K562 (cell line): ENCODE results near the gene FTSJ3. TPM values are rescaled to one million over a fixed set of nuclear protein-coding genes. Genes with fewer than 3 reads are reported as not detected.

Experiments
- ATAC-seq: fragments of 200-7000 bp; cut with Tn5 transposase; 3 replicates; pipeline ENCODE4 v1.9.1; 2020; ENCODE audit warnings: moderate library complexity
- BruUV-seq: library from RNA; stranded (reverse); fragments of 400-500 nt; replicated peaks from 2 replicates; lab custom pipeline; 2021; lab: Mats Ljungman, UMichigan
- CTCF ChIA-PET: fragments of 300-600 bp; formaldehyde crosslinking; extraction: SDS; loops from one replicate; lab custom pipeline; 2021; ENCODE audit warnings: low intra/inter-chr PET ratio; lab: Yijun Ruan, JAX
- POLR2A ChIA-PET: fragments of 300-600, 350-650 bp; sonication (Branson Sonifier 250); formaldehyde crosslinking; extraction: SDS; loops from one replicate; lab custom pipeline; 2021; ENCODE audit warnings: antibody characterized with exemption, inconsistent platforms; lab: Yijun Ruan, JAX
- DNase-seq, 4 experiments: peaks; one replicate each; pipeline versions ENCODE4 v3.0.0 to v3.0.0-alpha.2; 2011 to 2018; ENCODE audit warnings: low spot score in 3 of 4, mixed read lengths in 3 of 4; ENCODE audit errors: extremely low read depth in 1 of 4
- FAIRE-seq: peaks from 2 replicates; lab custom pipeline; 2011; peaks lifted over from hg19 to GRCh38; lab: Jason Lieb, UNC
- H2AFZ ChIP-seq: 2 replicates; pipeline ENCODE4 v1.6.0; 2011; ENCODE audit warnings: low read depth, low read length, control low read depth, inconsistent platforms
- H3K27ac ChIP-seq: fragments of 200-600 bp; 3 replicates; pipeline ENCODE4 v1.8.0; 2011; ENCODE audit warnings: low read depth, mild to moderate bottlenecking, control low read depth, inconsistent platforms, low read length, moderate library complexity, mixed read lengths; ENCODE audit errors: extremely low read depth
- H3K27me3 ChIP-seq, 2 experiments: fragments of 300-600 bp in 1 of 2; 2 replicates in 1 of 2; 3 replicates in 1 of 2; pipeline versions ENCODE4 v1.6.0 to v1.8.0; 2011; ENCODE audit warnings: inconsistent platforms in 2 of 2, low read length in 2 of 2, mild to moderate bottlenecking in 1 of 2, mixed read lengths in 1 of 2, moderate library complexity in 1 of 2; ENCODE audit not compliant: control insufficient read depth in 2 of 2, insufficient read depth in 2 of 2
- H3K36me3 ChIP-seq: fragments of 300-600 bp; 3 replicates; pipeline ENCODE4 v1.8.0; 2011; ENCODE audit warnings: mild to moderate bottlenecking, low read length, inconsistent platforms; ENCODE audit not compliant: control insufficient read depth, insufficient read depth
- H3K4me1 ChIP-seq, 2 experiments: fragments of 200-600 bp in 1 of 2; replicated peaks in 1 of 2; 2 replicates in 1 of 2; 3 replicates in 1 of 2; pipeline versions ENCODE4 v1.5.1 to v1.8.0; 2011; ENCODE audit warnings: inconsistent platforms in 2 of 2, low read length in 2 of 2, mild to moderate bottlenecking in 1 of 2, mixed read lengths in 1 of 2, moderate library complexity in 1 of 2; ENCODE audit not compliant: control insufficient read depth in 2 of 2, insufficient read depth in 2 of 2
- H3K4me2 ChIP-seq: 2 replicates; pipeline ENCODE4 v1.6.1; 2011; ENCODE audit warnings: low read length, control low read depth, inconsistent platforms, mixed read lengths; ENCODE audit not compliant: insufficient read depth
- H3K4me3 ChIP-seq: fragments of 200-600 bp; sonication (generic), shearing (Covaris generic); 2 replicates; pipeline ENCODE4 v1.5.1; 2016; ENCODE audit warnings: control low read depth, inconsistent platforms
- H3K79me2 ChIP-seq: fragments of 200-600 bp; 3 replicates; pipeline ENCODE4 v1.8.0; 2011; ENCODE audit warnings: low read length, inconsistent platforms; ENCODE audit not compliant: control insufficient read depth, insufficient read depth
- H3K9ac ChIP-seq, 2 experiments: 2 replicates each; pipeline versions ENCODE4 v1.6.0 to v1.6.1; 2011; ENCODE audit warnings: low read depth in 2 of 2, low read length in 2 of 2, control low read depth in 1 of 2, inconsistent platforms in 1 of 2, mild to moderate bottlenecking in 1 of 2, mixed read lengths in 1 of 2; ENCODE audit not compliant: insufficient read depth in 1 of 2
- H3K9me1 ChIP-seq: one replicate; pipeline ENCODE4 v1.6.0; 2011; ENCODE audit warnings: inconsistent platforms, mild to moderate bottlenecking, low read length, moderate library complexity; ENCODE audit not compliant: control insufficient read depth, insufficient read depth
- H3K9me3 ChIP-seq: replicated peaks from 2 replicates; pipeline ENCODE4 v1.5.1; 2011; ENCODE audit warnings: low read depth, low read length, inconsistent platforms; ENCODE audit not compliant: control insufficient read depth, insufficient read depth
- H4K20me1 ChIP-seq: replicated peaks from 2 replicates; pipeline ENCODE4 v1.6.1; 2011; ENCODE audit warnings: low read length, inconsistent platforms, mixed read lengths; ENCODE audit not compliant: control insufficient read depth, insufficient read depth
- MEIS2 ChIP-seq: fragments of 450-650 bp; IDR thresholded peaks from 2 replicates; pipeline ENCODE4 v1.6.1; 2014; ENCODE audit warnings: mild to moderate bottlenecking; ENCODE audit not compliant: partially characterized antibody
- NFRKB ChIP-seq: fragments of 450-650 bp; IDR thresholded peaks from 2 replicates; pipeline ENCODE4 v1.6.1; 2016; ENCODE audit warnings: low read depth
- PBX2 ChIP-seq, 2 experiments: IDR thresholded peaks in 1 of 2; conservative IDR thresholded peaks in 1 of 2; 2 replicates each; pipeline ENCODE4 v1.6.1; 2016; ENCODE audit warnings: low read depth in 2 of 2, mild to moderate bottlenecking in 1 of 2, missing compliant biosample characterization in 1 of 2, missing genetic modification characterization in 1 of 2, moderate library complexity in 1 of 2
- POLR2AphosphoS2 ChIP-seq: IDR thresholded peaks from 2 replicates; pipeline ENCODE4 v1.6.1; 2012; ENCODE audit warnings: low read length, improper control_type of control experiment
- PTBP1 ChIP-seq: fragments of 200-400 bp; formaldehyde crosslinking; IDR thresholded peaks from 2 replicates; pipeline ENCODE4 v1.6.1; 2017; ENCODE audit warnings: low read depth, low read length
- ZC3H8 ChIP-seq: fragments of 450-650 bp; IDR thresholded peaks from 2 replicates; pipeline ENCODE4 v1.6.1; 2017
- ZNF263 ChIP-seq: sonication (generic); formaldehyde crosslinking; IDR thresholded peaks from 2 replicates; pipeline ENCODE4 v1.8.0; 2022; ENCODE audit warnings: mild to moderate bottlenecking, missing genetic modification reagents, borderline replicate concordance
- ZNF384 ChIP-seq: IDR thresholded peaks from 2 replicates; pipeline ENCODE4 v1.6.1; 2012; ENCODE audit warnings: low read depth, low read length, improper control_type of control experiment
- WGBS: fragments of 100-300 bp; shearing (Covaris generic); methylation state at CpG from one replicate; pipeline ENCODE4 v1.1.6; 2016; ENCODE audit warnings: low coverage, mixed read lengths; ENCODE audit not compliant: insufficient coverage; ENCODE audit errors: missing lambda C conversion rate; 5-methylcytosine and 5-hydroxymethylcytosine counted together
- in situ Hi-C: fragments of 300-500 bp; cut with MboI; formaldehyde crosslinking; loops from 4 replicates; pipeline ENCODE4 v1.15.0; 2018; ENCODE audit warnings: inconsistent platforms, mixed read lengths
- intact Hi-C: fragments of 100-400 bp; cut with micrococcal nuclease; formaldehyde crosslinking; loops from 2 replicates; pipeline ENCODE4 v1.14.2; 2022
- polyA plus RNA-seq, 8 experiments: library from polyadenylated mRNA; depleted of rRNA in 4 of 8; stranded (reverse) in 5 of 8; unstranded in 3 of 8; fragments of >200 nt; fragmentation: Nextera tagmentation in 2 of 8; fragmentation: Illumina TruSeq in 1 of 8; extraction: Ambion mirVana in 2 of 8; extraction: Trizol in 1 of 8; gene quantifications; 2 replicates each; pipeline versions ENCODE4 v1.2.1 to v1.2.3, GENCODE V29; 2011 to 2014; ENCODE audit warnings: inconsistent platforms in 1 of 8, missing spikeins in 1 of 8
- total RNA-seq, 7 experiments: library from RNA; depleted of rRNA in 6 of 7; stranded (reverse); fragments of >200 nt in 6 of 7; fragmentation: Illumina TruSeq in 2 of 7; extraction: Trizol in 2 of 7; gene quantifications; 2 replicates each; pipeline versions ENCODE4 v1.2.1 to v1.2.3, GENCODE V29; 2011 to 2021; ENCODE audit warnings: low replicate concordance in 1 of 7
- TF ChIP-seq, protein P1 (sequence below): fragments of 250-450 bp; sonication (Bioruptor Pico); IDR thresholded peaks from 2 replicates; pipeline ENCODE4 v1.8.0; 2021; ENCODE audit warnings: moderate library complexity, mild to moderate bottlenecking, inconsistent platforms

The FTSJ3 gene
- total and polyA plus RNA-seq, 9 of the 15 experiments (the other 6 are each of a cell fraction or from before 2014, with no cell fraction given), result 18.0 to 65.6 (median 52.4) TPM

- BruUV-seq, result no TSS peak
- in situ Hi-C loops, result no loop called here
- no peak for ATAC-seq
These were observed 46.5 kb downstream of the FTSJ3 start for GRCh38 chr17:63780928-63781327.

More at GRCh38 chr17:63780928-63781327, 46.5 kb downstream of the FTSJ3 start:
- 100% methylated on average over 4 of the region's 4 CpGs for WGBS
- Histone ChIP-seq H3K27me3 (no peaks in the 10 kb centered on the region), H3K9me1 (no peaks in the 10 kb centered on the region), H3K9ac (no peak overlapping the region), H3K4me1 (peaks cover 0 to 9% of the 10 kb centered on the region in 2 experiments; a peak in 2 of 5 replicates), H3K9me3 (no peaks in the 10 kb centered on the region), H4K20me1 (peaks cover 19% of the 10 kb centered on the region), H3K4me2 (no peak overlapping the region), H3K36me3 (peaks cover 88% of the 10 kb centered on the region), H3K27ac (no peak overlapping the region), H3K4me3 (no peak overlapping the region), H2AFZ (no peak overlapping the region), H3K79me2 (peaks cover 96% of the 10 kb centered on the region)
- no peak for TF ChIP-seq POLR2AphosphoS2
- no peak for TF ChIP-seq ZC3H8
- TF ChIP-seq, protein P1, sequence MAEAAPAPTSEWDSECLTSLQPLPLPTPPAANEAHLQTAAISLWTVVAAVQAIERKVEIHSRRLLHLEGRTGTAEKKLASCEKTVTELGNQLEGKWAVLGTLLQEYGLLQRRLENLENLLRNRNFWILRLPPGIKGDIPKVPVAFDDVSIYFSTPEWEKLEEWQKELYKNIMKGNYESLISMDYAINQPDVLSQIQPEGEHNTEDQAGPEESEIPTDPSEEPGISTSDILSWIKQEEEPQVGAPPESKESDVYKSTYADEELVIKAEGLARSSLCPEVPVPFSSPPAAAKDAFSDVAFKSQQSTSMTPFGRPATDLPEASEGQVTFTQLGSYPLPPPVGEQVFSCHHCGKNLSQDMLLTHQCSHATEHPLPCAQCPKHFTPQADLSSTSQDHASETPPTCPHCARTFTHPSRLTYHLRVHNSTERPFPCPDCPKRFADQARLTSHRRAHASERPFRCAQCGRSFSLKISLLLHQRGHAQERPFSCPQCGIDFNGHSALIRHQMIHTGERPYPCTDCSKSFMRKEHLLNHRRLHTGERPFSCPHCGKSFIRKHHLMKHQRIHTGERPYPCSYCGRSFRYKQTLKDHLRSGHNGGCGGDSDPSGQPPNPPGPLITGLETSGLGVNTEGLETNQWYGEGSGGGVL, result no peak
- no peak for TF ChIP-seq PBX2 (CRISPR knock-in tag; IDR thresholded peaks at IDR 0.05; ENCODE audit: low read depth)
- TF ChIP-seq PBX2 (tag; conservative IDR thresholded peaks at IDR 0.05; ENCODE audit: low read depth), result no peak
- TF ChIP-seq MEIS2, result no peak
- no peak for TF ChIP-seq ZNF263 (CRISPR knock-in tag)
- TF ChIP-seq NFRKB, result no peak
- TF ChIP-seq PTBP1, result no peak
- TF ChIP-seq ZNF384, result no peak
- CTCF ChIA-PET, result no interaction called here
- DNase-seq (no peak), FAIRE-seq (no peak)
- POLR2A ChIA-PET, result interaction anchor here (0.6 to 8.0 kb wide), 3 partner anchors 7 to 56 kb away, joined by 3 to 82 read pairs (median 5); partner anchors contain the start of genes CCDC47 and DDX42
- intact Hi-C loops, result no loop called here
